Thoracic aorta endothelial cell (primary cell): ENCODE measurements around the gene CCDC8. TPM values are rescaled to one million over a fixed set of nuclear protein-coding genes. Genes with fewer than 3 reads are reported as not detected.

ENCODE experiments used
- total RNA-seq: library from RNA; depleted of rRNA; stranded (reverse); fragments of >200 nt; gene quantifications from 2 replicates; pipeline ENCODE4 v1.2.3, GENCODE V29; 2012

CCDC8 gene
- total RNA-seq = 0.13 and 0.36 TPM in 2 replicates

GRCh38 chr19:46413262-46414031, at the start of gene CCDC8:
Gene CCDC8 (minus strand): TSS chr19:46413564. CDS start chr19:46412810, 754 bp downstream.

GRCh38 chr19:46428239-46429135, 15.1 kb upstream of the CCDC8 start, which contains the start of gene PNMA8C:
Gene PNMA8C (minus strand): TSS chr19:46428936. CDS start chr19:46428359, 577 bp downstream.

Other genes starting within 250 kb of the CCDC8 start
- gene IGFL1, start 183.8 kb downstream of the CCDC8 start, total RNA-seq = not detected in 2 replicates
- 2.1 and 9.0 TPM in 2 replicates for gene HIF3A, start 116.5 kb downstream of the CCDC8 start, total RNA-seq
- 76.2 and 91.0 TPM in 2 replicates for gene PPP5C, start 66.5 kb downstream of the CCDC8 start, total RNA-seq
- 0.07 TPM in 1 of 2 replicates, not detected in the other for gene PNMA8C, start 15.4 kb upstream of the CCDC8 start, total RNA-seq
- gene PNMA8A, start 58.0 kb upstream of the CCDC8 start, total RNA-seq = 1.9 and 7.3 TPM in 2 replicates
- gene PNMA8B, start 82.3 kb upstream of the CCDC8 start, total RNA-seq = 0.13 and 0.14 TPM in 2 replicates
- 263 and 299 TPM in 2 replicates for gene CALM3, start 187.8 kb upstream of the CCDC8 start, total RNA-seq
- 0.86 and 3.7 TPM in 2 replicates for gene PTGIR, start 211.5 kb upstream of the CCDC8 start, total RNA-seq
- gene GNG8, start 222.6 kb upstream of the CCDC8 start, total RNA-seq = not detected in 2 replicates
- 0.14 and 1.2 TPM in 2 replicates for gene DACT3, start 247.6 kb upstream of the CCDC8 start, total RNA-seq